Ecto neural progenitor cell (in vitro differentiated cells): Measurements from ENCODE around the gene SLAMF7.
"Not testable (repeated sequence)": the region's sequence is repeated elsewhere in the genome, so short reads cannot be mapped to it uniquely, and the experiment has no call there.

Experiments
- DNase-seq: peaks from one replicate; pipeline ENCODE4 v3.0.0-alpha.2; 2018; ENCODE audit warnings: low spot score

The SLAMF7 gene

DNA sequence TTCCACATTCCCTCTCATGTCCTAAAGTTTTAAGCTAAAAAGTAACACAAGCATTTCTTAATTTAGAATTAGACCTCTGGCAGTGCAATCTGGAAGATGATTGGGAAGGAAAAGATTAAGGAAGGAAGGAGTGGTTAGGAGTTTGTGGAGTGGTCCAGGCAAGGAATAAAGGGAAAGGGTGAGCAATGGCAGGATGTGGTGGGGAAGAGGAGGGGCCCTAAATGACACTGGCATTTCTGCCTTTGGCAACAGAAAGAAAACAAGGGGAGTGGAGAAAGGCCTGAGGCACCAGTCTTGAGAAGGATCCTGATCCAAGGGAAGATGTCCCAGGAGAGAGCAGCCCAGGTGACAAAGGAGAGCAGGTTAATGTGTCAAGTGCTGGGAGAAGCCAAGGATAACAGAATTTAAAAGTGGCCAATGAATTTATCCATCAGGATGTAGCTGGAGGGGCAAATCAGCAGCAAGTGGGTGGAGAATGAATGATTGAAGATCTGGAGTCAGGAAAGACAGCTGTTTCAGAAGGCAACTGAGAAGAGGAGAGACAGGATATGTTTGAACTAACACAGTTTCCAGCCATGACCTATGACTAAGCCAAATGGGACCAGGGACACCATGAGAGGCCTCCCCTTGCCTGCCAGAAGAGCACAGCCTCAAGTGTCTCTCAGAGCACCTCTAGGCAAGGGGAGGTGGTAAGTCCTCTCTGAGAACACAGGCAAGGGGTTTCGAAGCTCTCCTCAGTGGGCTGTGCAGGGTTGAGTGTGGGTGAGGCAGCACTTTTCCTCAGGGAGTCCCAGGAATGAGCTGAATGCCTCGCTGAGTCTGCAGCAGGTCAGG lies 36.1 kb downstream of the SLAMF7 start:
- DNase-seq = no peak

DNA sequence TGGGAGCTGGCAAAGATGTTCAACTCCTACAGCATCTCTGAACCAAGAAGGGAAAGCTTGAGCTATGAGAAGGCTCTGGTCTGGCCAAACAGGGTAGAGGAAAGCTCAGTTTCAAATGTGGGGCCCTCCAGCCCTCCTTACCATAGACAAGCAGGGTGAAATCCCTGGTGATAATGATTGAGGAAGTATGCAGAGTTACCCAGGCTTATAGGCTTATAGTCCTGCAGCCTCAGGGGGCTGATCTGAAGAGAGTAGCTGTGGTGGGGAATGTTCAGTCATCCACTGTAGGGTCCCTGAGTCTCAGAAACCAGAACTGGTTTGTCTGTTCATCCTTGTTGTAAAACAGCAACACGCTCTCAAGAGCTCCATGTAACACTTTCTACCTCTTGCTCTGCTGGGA lies 37.1 kb downstream of the SLAMF7 start:
- no peak for DNase-seq

- DNase-seq = no peak
Measured at GRCh38 chr1:160777486-160778089, 38.5 kb downstream of the SLAMF7 start.

DNA sequence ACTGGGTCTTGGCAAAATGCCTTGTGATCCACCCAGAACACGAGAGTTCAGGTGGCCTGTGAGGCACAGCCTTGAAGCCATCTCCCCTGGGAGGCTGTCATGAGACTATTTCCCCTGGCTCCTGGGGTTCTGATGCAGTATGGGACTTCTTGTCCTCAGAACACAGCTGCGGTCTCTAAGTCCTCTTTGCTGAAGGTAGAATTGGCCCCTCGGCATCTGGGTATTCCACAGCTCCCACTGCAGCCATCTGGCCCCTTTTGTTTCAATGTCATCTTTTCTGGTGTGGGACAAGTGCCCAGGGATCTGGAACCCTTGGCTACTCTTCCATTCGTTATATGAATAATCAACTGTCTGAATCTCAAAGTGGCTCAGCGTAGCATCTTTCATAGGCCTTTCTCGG lies 39.9 kb downstream of the SLAMF7 start:
- DNase-seq = no peak

GRCh38 chr1:160779626-160780397 lies 40.8 kb downstream of the SLAMF7 start:
- no peak for DNase-seq

DNA sequence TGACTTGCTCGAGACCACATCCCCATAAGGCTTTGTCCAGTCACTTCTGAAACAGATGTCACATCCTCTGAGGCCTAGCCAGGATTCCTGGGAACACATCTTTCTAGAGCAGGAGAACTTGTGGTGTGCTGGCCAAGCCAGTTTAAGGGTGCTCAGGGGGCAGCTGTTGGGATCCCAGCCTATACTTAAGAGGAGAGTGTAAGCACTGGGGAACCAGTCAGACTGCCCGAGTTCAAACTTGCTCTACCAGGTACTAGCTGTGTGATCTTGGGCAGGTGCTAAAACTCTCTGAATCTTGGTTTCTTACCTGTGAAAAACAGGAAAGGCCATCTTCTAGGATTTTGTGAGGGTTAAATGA lies 41.3 kb downstream of the SLAMF7 start:
- no peak for DNase-seq

DNA sequence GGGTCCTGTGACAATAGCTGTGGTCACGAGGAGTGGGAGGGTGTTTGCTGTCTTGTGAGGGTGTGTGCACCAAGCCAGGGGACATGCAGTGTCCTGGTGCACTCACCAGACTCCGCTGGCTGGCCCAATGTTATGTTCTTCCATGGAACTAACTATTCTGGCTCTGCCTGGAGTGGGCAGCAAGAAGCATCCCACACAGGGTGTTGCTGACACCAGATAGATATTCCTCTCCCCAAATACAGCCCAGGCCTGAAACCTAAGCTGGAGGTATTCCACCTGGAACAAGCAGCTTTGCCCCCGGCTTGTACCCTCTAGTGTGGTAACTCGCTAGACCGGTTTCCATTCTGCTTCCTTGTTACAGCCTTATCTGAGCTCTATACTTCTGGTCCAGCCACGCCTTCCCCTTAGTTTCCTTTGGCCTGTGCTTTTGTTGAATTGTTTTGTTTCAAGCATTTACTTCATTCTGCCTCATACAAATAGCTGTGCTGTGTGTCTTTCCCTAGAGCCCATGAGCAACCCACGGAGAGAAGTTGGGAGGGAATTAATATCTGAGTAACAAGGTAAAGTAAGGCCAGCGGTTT lies 42.2 kb downstream of the SLAMF7 start:
- DNase-seq = no peak

DNA sequence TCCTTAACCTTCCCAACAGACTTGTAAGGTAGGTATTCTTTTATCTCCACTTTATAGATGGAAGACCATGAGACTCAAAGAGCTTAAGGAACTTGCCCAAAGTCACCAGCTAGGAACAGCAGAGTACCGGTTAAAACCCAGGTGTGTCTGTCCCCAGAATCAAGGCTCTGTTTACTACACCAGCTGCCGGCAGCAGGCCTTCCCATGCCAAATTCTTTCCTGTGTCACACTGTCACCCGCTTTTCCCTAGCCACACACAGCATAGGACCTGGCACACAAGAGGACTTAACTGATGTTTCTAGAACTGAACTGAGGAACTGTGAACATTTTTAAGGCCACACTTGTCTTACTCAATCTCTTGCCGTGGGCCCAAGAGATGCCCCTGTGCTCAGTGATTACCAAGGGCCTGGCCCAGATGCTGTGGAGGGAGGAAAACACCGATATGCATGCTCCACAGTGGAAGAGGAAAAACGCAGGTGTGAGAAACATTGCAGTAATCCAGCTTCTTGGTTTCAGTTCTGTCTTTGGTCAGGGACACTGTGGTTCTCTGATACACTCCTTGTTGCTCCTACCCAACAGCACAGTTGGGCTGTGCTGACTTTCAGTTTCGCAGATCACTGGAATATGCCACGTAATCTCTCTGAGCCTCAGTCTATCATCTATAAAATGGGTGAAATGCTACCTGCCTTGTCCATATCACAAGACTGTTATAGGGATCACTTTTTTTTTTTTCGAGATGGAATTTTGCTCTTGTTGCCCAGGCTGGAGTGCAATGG lies 43.1 kb downstream of the SLAMF7 start:
- DNase-seq = no peak

DNA sequence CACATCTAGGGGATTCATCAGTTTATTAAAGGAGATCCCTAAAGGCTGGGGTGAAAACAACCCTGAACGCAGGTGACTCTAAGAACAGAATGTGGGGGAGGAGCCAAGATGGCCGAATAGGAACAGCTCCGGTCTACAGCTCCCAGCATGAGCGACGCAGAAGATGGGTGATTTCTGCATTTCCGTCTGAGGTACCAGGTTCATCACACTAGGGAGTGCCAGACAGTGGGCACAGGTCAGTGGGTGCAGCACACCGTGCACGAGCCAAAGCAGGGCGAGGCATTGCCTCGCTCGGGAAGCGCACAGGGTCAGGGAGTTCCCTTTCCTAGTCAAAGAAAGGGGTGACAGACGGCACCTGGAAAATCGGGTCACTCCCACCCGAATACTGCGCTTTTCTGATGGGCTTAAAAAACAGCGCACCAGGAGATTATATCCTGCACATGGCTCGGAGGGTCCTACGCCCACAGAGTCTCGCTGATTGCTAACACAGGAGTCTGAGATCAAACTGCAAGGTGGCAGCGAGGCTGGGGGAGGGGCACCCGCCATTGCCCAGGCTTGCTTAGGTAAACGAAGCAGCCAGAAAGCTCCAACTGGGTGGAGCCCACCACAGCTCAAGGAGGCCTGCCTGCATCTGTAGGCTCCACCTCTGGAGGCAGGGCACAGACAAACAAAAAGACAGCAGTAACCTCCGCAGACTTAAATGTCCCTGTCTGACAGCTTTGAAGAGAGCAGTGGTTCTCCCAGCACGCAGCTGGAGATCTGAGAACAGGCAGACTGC lies 44.1 kb downstream of the SLAMF7 start:
- not testable (repeated sequence) for DNase-seq

DNA sequence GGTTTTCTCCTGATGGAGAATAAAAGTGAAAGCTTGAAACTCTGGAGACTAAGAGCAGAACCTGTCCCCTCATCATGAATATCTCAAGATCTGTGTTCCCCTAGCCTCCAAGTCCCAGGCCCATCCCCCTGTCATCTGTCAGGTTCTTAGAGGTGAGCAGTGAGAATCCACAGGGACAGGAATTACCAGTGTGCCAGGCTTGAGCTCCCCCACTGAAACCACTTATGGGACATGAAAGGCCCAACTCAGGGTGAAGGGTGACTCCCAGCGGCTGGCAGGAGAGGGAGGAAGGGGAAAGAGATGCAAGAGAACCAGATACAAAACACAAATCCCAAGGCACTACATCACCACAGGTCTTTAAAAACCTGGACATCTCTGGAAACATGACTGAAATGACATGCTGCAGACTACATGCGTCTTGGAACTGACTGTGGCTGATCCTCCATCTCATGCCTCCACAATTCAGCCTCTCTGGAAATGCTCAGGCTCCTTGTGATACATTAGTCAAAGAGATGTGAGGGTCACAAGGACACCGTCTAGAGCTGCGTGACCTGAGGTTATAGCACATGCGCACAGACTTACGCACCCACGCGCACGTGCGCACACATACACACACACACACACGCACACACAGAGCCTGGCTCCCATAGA lies 50.1 kb downstream of the SLAMF7 start:
- DNase-seq = no peak

DNA sequence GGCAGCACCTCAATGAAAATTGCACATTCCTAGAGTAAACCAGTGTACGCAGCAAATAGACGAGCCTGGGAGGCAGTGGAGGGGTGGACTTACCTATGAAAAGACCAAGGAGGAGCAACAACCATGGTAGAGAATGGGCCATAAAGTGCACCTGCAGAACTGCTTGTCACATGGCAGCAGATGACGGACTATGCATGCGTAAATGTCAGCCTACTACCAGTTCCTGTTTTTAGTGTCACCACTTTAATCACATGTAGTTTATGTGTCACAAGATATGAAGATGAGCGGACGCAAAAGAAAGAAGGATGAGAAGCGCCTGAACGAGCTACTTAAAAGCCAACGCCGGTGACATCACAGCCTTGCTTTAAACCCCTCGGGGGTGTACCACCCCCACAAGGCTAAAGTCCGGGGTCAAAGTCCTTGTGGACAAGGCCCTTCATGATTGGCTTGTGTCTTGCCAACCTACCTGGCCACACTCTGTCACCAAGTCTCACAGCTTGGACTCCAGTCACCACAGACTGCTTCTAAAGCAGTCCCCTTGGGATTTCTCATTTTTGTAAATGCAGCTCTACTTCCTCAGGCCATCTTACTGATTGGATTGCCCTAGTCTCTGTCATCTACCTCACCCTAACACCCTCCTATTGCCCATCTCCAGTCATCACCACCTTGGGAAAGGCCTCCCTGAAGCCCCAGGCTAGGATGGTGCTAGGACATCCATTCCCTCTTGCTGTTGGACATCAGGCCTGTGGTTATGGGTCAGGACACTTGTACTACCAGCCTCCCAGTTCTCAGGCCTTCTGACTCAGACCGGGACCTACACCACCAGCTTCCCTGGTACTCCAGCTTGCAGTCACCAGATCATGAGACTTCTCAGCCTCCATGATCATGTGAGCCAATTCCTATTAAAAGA lies 50.9 kb downstream of the SLAMF7 start:
- DNase-seq = no peak

GRCh38 chr1:160794376-160794775 lies 55.3 kb downstream of the SLAMF7 start:
- no peak for DNase-seq

- no peak for DNase-seq
Measured at GRCh38 chr1:160795951-160796383, 56.9 kb downstream of the SLAMF7 start, which contains the start of gene LY9. Gene LY9 (plus strand): TSS chr1:160796174. CDS start chr1:160796188, 14 bp downstream.

DNA sequence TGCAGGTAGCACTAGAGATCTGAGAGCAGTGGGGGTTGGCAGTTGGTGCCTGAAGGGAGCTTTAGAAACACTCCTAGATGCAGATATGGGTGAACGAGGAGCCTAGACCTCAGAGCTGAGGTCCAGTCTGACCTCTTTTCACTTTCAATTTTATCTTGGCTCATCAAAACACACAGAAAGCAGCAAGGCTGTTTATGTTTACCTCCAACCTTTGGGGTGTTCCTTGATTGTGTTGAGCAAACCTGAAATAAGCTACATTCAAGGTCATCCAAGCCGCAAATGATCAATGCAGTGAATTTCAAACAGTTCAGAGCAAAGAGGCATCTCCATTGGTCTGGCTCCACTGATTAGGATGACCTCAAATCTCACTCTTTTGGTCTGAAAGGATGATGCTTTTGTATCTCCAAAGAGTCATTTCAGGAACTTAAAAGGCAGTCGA lies 58.2 kb downstream of the SLAMF7 start:
- no peak for DNase-seq

- no peak for DNase-seq
Measured at GRCh38 chr1:160797861-160798273, 58.8 kb downstream of the SLAMF7 start.

GRCh38 chr1:160798439-160798838 lies 59.4 kb downstream of the SLAMF7 start:
- peak; percentile 8 for DNase-seq

DNA sequence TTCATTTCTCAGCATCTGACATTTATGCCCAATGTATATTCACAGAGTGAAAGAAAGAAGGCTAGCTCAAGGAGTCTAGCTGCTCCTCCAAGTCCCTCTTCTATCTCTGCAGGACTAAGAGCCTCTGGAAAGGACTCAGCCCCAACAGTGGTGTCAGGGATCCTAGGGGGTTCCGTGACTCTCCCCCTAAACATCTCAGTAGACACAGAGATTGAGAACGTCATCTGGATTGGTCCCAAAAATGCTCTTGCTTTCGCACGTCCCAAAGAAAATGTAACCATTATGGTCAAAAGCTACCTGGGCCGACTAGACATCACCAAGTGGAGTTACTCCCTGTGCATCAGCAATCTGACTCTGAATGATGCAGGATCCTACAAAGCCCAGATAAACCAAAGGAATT lies 60.6 kb downstream of the SLAMF7 start:
- DNase-seq = peak; percentile 8

DNA sequence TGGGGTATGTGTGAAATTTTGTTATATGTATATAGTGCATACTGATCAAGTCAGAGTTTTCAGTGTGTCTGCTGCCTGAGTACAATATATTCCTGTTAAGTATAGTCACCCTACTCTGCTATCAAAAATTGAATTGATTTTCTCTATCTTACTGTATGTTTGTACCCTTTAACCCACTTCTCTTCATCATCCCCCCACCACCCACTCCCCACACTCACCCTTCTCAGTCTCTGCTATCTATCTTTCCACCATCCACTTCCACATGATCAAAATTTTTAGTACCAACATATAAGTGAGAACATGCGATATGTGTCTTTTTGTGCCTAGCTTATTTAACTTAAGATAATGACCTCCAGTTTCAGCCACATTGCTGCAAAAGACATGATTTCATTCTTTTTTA lies 61.1 kb downstream of the SLAMF7 start:
- peak; percentile 1 for DNase-seq
